ENCODE results near the gene CLASP1.
A peak's percentile ranks its signal among the peaks of the same experiment; 100 is the strongest.
"Not testable (repeated sequence)": the region's sequence is repeated elsewhere in the genome, so short reads cannot be mapped to it uniquely, and the experiment has no call there.

The CLASP1 gene

DNA sequence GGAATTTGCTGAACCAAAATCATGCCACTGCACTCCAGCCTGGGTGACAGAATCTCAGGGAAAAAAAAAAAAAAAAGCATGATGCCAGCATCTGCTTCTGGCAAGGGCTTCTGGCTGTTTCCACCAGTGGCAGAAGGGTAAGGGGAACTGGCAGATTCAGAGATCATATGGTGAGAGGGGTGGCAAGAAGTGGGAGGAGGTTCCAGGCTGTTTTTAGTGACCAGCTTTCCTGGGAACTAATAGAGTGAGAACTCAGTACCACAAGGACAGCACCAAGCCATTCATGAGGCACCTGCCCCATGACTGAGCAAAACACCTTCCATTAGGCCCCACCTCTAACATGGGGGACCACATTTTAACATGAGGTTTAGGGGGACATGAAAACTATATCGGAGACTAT, 18.4 kb upstream of the CLASP1 start:
- no peaks in the 10 kb centered on the region for H3K4me1 Mint-ChIP-seq
- peaks cover 1% of the 10 kb centered on the region for H3K27me3 Mint-ChIP-seq
- no peak overlapping the region for H3K27ac Mint-ChIP-seq
- H3K36me3 Mint-ChIP-seq: no peaks in the 10 kb centered on the region
- no peaks in the 10 kb centered on the region for H3K9me3 Mint-ChIP-seq
- H3K4me3 Mint-ChIP-seq: no peak overlapping the region

- Mint-ChIP-seq H3K4me1 (no peaks in the 10 kb centered on the region), H3K9me3 (no peaks in the 10 kb centered on the region), H3K27ac (no peak overlapping the region), H3K27me3 (peaks cover 1% of the 10 kb centered on the region), H3K4me3 (no peak overlapping the region), H3K36me3 (no peaks in the 10 kb centered on the region)
Observed at GRCh38 chr2:121666042-121666441, 16.8 kb upstream of the CLASP1 start.

DNA sequence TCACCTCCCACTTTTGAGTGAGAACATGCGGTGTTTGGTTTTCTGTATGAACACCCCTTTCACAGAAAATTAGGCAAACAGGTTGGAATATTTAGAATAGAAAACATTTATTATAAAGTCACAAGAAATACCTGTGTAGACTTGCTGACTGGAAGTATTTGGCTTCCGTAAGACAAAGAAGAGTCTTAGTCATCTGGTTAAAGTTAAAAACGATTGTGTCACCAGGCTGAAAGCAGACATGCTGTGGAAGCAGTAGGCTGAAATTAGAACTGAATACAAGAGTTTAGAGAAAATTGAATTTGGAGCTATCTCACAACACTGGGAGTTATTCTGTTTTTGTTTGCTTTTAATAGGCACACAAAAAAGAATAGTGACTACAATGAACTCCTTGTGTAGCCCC, 16.2 kb upstream of the CLASP1 start:
- Mint-ChIP-seq H3K27ac (no peak overlapping the region), H3K4me1 (no peaks in the 10 kb centered on the region), H3K9me3 (no peaks in the 10 kb centered on the region), H3K4me3 (no peak overlapping the region), H3K27me3 (no peaks in the 10 kb centered on the region), H3K36me3 (no peaks in the 10 kb centered on the region)

GRCh38 chr2:121664713-121665112, 15.5 kb upstream of the CLASP1 start:
- H3K4me3 Mint-ChIP-seq: no peak overlapping the region
- no peaks in the 10 kb centered on the region for H3K36me3 Mint-ChIP-seq
- H3K9me3 Mint-ChIP-seq: no peaks in the 10 kb centered on the region
- no peaks in the 10 kb centered on the region for H3K27me3 Mint-ChIP-seq
- no peak overlapping the region for H3K27ac Mint-ChIP-seq
- H3K4me1 Mint-ChIP-seq: no peaks in the 10 kb centered on the region

DNA sequence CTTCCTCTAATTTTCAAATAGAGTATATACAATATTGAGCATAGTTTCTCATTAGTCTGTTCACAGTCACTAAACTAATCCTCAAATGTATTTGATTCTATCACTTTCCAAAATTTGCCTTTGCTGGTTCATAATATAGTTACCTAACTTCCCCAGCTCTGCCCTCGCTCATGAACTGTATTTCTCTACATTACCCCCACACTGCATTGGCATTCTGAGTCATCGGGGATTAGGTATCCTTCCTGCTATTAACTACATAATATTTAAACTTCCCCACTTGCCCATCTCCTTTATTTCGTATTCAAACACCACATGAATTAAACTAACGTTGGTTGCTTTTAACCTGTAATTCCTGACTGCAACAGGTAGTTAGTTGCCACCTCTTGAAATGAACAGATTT, 14.8 kb upstream of the CLASP1 start:
- H3K9me3 Mint-ChIP-seq: no peaks in the 10 kb centered on the region
- H3K4me3 Mint-ChIP-seq: no peak overlapping the region
- no peaks in the 10 kb centered on the region for H3K36me3 Mint-ChIP-seq
- peaks cover under 1% of the 10 kb centered on the region for H3K4me1 Mint-ChIP-seq
- H3K27ac Mint-ChIP-seq: no peak overlapping the region
- H3K27me3 Mint-ChIP-seq: no peaks in the 10 kb centered on the region

DNA sequence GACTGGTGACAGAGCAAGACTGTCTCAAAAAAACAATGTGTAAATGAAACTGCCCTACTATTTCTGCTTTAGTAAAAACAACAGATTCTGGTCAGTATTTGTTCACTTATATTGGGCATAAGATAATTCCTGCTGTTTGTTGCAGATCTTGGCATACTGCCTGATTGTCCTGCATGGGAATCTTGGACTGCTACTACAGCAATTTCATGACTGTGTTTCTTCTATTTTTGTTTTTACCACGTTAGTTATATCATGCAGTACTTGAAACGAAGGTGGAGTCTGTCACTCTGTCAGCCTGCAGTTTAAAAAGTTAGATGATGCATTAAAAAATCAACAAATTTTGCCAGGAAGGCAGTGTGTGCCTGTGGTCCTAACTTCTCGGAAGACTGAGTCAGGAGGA, 14.2 kb upstream of the CLASP1 start:
- no peak overlapping the region for H3K27ac Mint-ChIP-seq
- no peaks in the 10 kb centered on the region for H3K9me3 Mint-ChIP-seq
- no peak overlapping the region for H3K4me3 Mint-ChIP-seq
- H3K27me3 Mint-ChIP-seq: no peaks in the 10 kb centered on the region
- H3K4me1 Mint-ChIP-seq: peaks cover 7% of the 10 kb centered on the region
- peaks cover 3% of the 10 kb centered on the region for H3K36me3 Mint-ChIP-seq

GRCh38 chr2:121662656-121663055, 13.4 kb upstream of the CLASP1 start:
- no peaks in the 10 kb centered on the region for H3K9me3 Mint-ChIP-seq
- no peak overlapping the region for H3K4me3 Mint-ChIP-seq
- no peaks in the 10 kb centered on the region for H3K27me3 Mint-ChIP-seq
- H3K36me3 Mint-ChIP-seq: peaks cover 6% of the 10 kb centered on the region
- no peak overlapping the region for H3K27ac Mint-ChIP-seq
- H3K4me1 Mint-ChIP-seq: peaks cover 14% of the 10 kb centered on the region

- Mint-ChIP-seq H3K4me3 (no peak overlapping the region), H3K27me3 (no peaks in the 10 kb centered on the region), H3K4me1 (peaks cover 19% of the 10 kb centered on the region), H3K36me3 (peaks cover 6% of the 10 kb centered on the region), H3K9me3 (no peaks in the 10 kb centered on the region), H3K27ac (no peak overlapping the region)
Observed at GRCh38 chr2:121659933-121660332, 10.7 kb upstream of the CLASP1 start.

DNA sequence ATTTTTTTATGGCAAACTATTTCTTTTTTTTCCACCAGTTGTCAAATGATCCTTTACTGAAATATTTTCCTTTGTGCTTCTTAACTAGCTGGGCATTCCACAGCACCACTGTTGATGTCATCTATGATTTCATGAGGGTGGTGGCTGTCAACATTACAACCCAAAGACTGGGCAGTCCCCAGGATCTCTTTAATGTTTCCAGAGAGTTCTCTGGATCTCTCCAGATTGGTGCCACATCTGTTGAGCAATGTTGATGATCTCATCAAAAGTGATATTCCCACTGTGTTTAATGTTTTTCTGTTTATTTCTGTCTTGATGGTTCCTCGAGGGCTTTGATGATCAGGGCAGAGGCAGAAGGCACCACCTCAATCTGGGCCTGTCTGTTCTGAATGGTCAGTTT, 9.1 kb upstream of the CLASP1 start:
- Mint-ChIP-seq H3K4me1 (peaks cover 30% of the 10 kb centered on the region), H3K27ac (peak overlapping the region; percentile 87), H3K36me3 (peaks cover 14% of the 10 kb centered on the region)
- H3K4me3 Mint-ChIP-seq, H3K9me3 Mint-ChIP-seq, H3K27me3 Mint-ChIP-seq: not testable (repeated sequence)

DNA sequence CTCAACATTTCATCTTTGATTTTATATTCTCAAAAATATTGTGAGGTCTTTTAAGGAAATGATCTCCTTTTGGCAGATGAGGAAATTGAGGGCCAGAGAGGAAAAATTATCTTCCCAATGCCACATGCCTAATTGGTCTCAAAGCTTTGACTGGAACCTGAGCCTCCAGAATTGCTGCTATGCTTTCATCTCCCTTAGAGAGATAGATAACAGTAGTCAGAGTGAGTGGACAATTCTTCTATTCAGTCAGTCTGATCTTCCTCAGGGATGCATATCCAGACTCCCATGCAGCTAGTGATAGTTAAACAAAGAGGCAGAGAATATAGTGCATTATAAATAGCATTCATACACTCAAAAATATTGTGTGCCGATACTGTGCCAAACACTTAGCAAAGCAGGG, 3.8 kb upstream of the CLASP1 start:
- Mint-ChIP-seq H3K4me3 (no peak overlapping the region), H3K4me1 (peaks cover 51% of the 10 kb centered on the region), H3K36me3 (peaks cover 13% of the 10 kb centered on the region), H3K9me3 (no peaks in the 10 kb centered on the region), H3K27me3 (no peaks in the 10 kb centered on the region), H3K27ac (peak overlapping the region; percentile 66)

- peak overlapping the region; percentile 100 for H3K27ac Mint-ChIP-seq
- peak overlapping the region; percentile 100 for H3K4me3 Mint-ChIP-seq
- no peaks in the 10 kb centered on the region for H3K27me3 Mint-ChIP-seq
- no peaks in the 10 kb centered on the region for H3K9me3 Mint-ChIP-seq
- H3K4me1 Mint-ChIP-seq: peaks cover 64% of the 10 kb centered on the region
- H3K36me3 Mint-ChIP-seq: peaks cover 13% of the 10 kb centered on the region
Observed at GRCh38 chr2:121650315-121650930, 1.2 kb upstream of the CLASP1 start.

DNA sequence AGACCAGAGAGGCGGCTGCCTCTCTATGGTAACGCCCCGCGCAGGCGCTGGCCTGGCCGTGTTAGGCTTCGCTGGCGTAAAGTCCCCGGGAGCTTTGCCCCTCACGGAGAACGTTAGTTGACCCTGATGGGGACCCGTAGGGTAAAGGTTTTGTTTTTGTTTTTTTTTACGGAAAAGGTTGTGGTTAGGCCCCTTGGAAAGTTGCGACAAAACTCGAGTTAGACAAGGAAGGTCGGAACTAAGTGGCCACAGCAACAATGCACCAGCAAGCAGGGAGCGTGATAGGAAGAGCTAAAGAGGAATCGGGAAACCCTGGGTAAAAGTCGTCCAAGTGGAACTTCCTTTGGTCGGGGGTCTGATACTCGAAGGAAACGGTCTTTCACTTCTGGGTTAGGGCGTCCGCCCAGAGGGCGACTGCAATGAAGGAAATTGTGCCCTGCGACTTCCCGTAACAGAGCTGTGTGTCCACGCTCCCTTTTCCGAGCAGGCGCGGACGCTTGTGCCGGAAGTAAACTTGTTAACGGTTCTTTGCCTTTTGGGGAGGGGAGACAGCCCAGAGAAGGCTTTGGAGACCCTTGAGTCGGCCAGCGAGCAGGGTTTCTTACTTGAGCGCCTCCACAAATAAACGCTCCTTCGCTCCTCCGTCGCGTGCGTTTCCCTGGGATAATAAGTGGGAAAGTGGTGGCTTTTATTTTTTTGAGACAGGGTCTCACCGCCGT, 493 bp upstream of the CLASP1 start:
- Mint-ChIP-seq H3K27ac (peak overlapping the region; percentile 100), H3K4me1 (peaks cover 71% of the 10 kb centered on the region), H3K9me3 (no peaks in the 10 kb centered on the region)

DNA sequence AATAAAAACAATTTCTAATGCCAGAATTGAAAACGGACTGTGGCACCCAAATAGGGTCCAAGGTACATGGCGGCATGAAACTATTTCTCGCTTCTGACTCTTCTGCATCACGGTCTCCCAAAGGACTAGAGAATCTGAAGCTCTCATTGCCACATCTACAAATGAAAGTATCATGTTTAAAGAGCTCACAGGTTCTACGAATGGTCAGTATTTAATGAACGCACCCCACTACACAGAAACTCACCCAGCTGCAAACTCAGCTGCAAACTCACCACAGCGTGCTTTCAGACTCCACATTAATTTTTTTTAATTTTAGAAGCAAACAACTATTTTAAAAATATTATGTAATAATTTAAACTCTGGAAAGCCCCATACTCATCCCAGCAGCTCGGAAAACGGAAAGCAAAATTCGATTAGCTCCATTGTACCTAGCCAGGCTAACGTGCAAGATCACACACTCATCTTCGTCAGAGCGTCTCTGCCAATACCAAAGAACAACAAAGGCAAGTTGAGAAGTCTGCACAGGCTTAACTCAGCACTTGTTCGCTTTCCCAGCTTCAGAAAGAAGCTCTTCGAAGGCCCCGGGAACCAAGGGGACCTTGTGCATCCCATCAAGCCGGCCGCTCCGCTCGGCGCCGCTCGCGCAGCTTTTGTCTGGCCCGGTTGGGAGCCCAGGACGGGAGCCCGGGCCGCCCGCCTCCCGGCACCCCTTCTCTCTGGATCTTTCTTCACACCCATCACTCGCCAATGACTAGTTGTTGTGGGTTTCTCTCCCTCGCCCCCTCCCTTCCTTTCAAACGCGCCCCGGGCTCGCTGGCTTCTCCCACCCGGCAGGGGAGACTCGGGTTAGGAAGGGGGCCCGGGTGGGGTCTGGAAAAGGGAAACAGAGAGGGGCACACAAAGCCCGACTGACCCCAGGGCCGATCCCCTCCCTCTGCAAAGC, 785 bp downstream of the CLASP1 start:
- Mint-ChIP-seq H3K27me3 (no peaks in the 10 kb centered on the region), H3K9me3 (no peaks in the 10 kb centered on the region), H3K36me3 (peaks cover 6% of the 10 kb centered on the region), H3K27ac (peak overlapping the region; percentile 86), H3K4me1 (peaks cover 71% of the 10 kb centered on the region), H3K4me3 (peak overlapping the region; percentile 100)

More for the DNA sequence above, 493 bp upstream of the CLASP1 start:
- peaks cover 14% of the 10 kb centered on the region for H3K36me3 Mint-ChIP-seq
- H3K4me3 Mint-ChIP-seq: peak overlapping the region; percentile 100
- no peaks in the 10 kb centered on the region for H3K27me3 Mint-ChIP-seq

DNA sequence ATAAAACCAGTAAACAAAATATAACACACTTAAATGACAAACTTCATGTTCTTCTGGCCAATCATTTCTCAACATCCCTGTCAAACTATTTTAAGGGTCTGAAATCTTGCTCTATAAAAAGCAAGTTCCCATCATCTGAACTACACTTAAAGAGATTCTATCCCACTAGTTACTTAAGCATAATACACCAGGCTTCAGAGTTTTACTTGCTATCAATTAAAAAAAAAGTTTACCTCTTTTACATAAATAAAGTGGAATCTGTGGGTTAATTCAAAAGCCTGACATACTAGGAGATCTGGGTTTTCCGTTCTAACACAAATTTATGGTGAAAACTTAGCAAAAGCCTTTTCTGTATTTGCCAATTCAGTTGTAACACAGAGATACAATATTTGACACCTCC, 1.9 kb downstream of the CLASP1 start:
- peaks cover 7% of the 10 kb centered on the region for H3K36me3 Mint-ChIP-seq
- H3K4me1 Mint-ChIP-seq: peaks cover 70% of the 10 kb centered on the region
- no peak overlapping the region for H3K27ac Mint-ChIP-seq
- no peaks in the 10 kb centered on the region for H3K27me3 Mint-ChIP-seq
- peak overlapping the region; percentile 100 for H3K4me3 Mint-ChIP-seq
- no peaks in the 10 kb centered on the region for H3K9me3 Mint-ChIP-seq

GRCh38 chr2:121644715-121645114, 4.5 kb downstream of the CLASP1 start:
- Mint-ChIP-seq H3K4me3 (no peak overlapping the region), H3K27ac (no peak overlapping the region), H3K9me3 (no peaks in the 10 kb centered on the region), H3K4me1 (peaks cover 65% of the 10 kb centered on the region), H3K36me3 (peaks cover 10% of the 10 kb centered on the region), H3K27me3 (no peaks in the 10 kb centered on the region)

DNA sequence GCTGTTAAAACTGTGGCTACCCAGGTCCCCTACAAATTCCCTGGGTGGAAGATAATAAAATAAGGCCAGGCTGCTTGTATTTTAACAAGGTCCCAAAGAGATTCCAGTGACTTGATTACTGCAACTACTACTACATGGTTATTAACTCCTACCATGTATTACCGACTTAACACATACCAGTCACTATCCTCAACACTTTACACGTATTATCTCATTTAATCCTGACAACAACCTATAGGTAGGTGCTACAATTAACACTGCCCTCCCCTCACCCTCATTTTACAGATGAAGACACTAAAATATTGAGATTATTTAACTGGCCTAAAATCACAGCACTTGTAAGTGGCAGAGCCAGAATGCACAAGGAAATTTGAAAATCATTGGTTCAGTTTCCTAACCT, 5.4 kb downstream of the CLASP1 start:
- H3K4me3 Mint-ChIP-seq: no peak overlapping the region
- H3K36me3 Mint-ChIP-seq: peaks cover 13% of the 10 kb centered on the region
- H3K27ac Mint-ChIP-seq: no peak overlapping the region
- no peaks in the 10 kb centered on the region for H3K27me3 Mint-ChIP-seq
- no peaks in the 10 kb centered on the region for H3K9me3 Mint-ChIP-seq
- peaks cover 65% of the 10 kb centered on the region for H3K4me1 Mint-ChIP-seq

Data from activated naive CD4-positive, alpha-beta T cell treated with anti-CD3 and anti-CD28 coated beads, Interleukin-2, amount 50 U/mL, for 24 hours (primary cell).